HG03159 (cell line): ENCODE data around the gene DBH.

Experiments used
- ATAC-seq: cut with Tn5 transposase; IDR thresholded peaks from one replicate; pipeline ENCODE4 v1.9.1; 2021; ENCODE audit warnings: mild to moderate bottlenecking, moderate library complexity; ENCODE audit not compliant: unreplicated experiment

DBH gene

GRCh38 chr9:133681658-133682306 is 45.6 kb downstream of the DBH start:
- ATAC-seq, result no peak

- ATAC-seq, result no peak
These were observed 46.8 kb downstream of the DBH start for GRCh38 chr9:133682818-133683585.

GRCh38 chr9:133683586-133684120 is 47.5 kb downstream of the DBH start:
- no peak for ATAC-seq

- no peak for ATAC-seq
These were observed 48.2 kb downstream of the DBH start for GRCh38 chr9:133684121-133684935.

- no peak for ATAC-seq
These were observed 48.8 kb downstream of the DBH start for GRCh38 chr9:133684936-133685361.

GRCh38 chr9:133685653-133686609 is 49.8 kb downstream of the DBH start:
- no peak for ATAC-seq

GRCh38 chr9:133686642-133687575 is 50.7 kb downstream of the DBH start:
- no peak for ATAC-seq

- ATAC-seq, result no peak
These were observed 51.9 kb downstream of the DBH start for GRCh38 chr9:133687856-133688761.

GRCh38 chr9:133689151-133689763 is 53.1 kb downstream of the DBH start:
- ATAC-seq, result no peak

GRCh38 chr9:133690081-133690561 is 54.0 kb downstream of the DBH start:
- ATAC-seq, result no peak

- no peak for ATAC-seq
These were observed 55.0 kb downstream of the DBH start for GRCh38 chr9:133691191-133691590.

GRCh38 chr9:133691626-133692363 is 55.6 kb downstream of the DBH start:
- no peak for ATAC-seq

- no peak for ATAC-seq
These were observed 56.3 kb downstream of the DBH start for GRCh38 chr9:133692364-133692985.

- no peak for ATAC-seq
These were observed 57.0 kb downstream of the DBH start for GRCh38 chr9:133693116-133693515.

- no peak for ATAC-seq
These were observed 57.8 kb downstream of the DBH start for GRCh38 chr9:133693703-133694529.
